Endodermal cell (in vitro differentiated cells): ENCODE results near the gene SHROOM4. TPM values are rescaled to one million over a fixed set of nuclear protein-coding genes. Genes with fewer than 3 reads are reported as not detected.

Source experiments
- DNase-seq: peaks from one replicate; pipeline ENCODE4 v3.0.0-alpha.2; 2017
- H3K27ac ChIP-seq: 2 replicates; pipeline ENCODE4 v1.5.1; 2013; ENCODE audit warnings: mild to moderate bottlenecking, low read depth, low read length, moderate library complexity
- H3K27me3 ChIP-seq: 2 replicates; pipeline ENCODE4 v1.6.1; 2013; ENCODE audit warnings: mild to moderate bottlenecking, low read length, moderate library complexity; ENCODE audit not compliant: insufficient read depth, control insufficient read depth, poor library complexity, severe bottlenecking
- H3K36me3 ChIP-seq: 2 replicates; pipeline ENCODE4 v1.7.0; 2013; ENCODE audit warnings: mild to moderate bottlenecking, low read length, moderate library complexity; ENCODE audit not compliant: control insufficient read depth, insufficient read depth
- H3K4me1 ChIP-seq: one replicate; pipeline ENCODE4 v1.7.0; 2013; ENCODE audit warnings: low read length; ENCODE audit not compliant: control insufficient read depth, insufficient read depth
- H3K4me3 ChIP-seq: 2 replicates; pipeline ENCODE4 v1.5.1; 2013; ENCODE audit warnings: mild to moderate bottlenecking, low read length, moderate library complexity
- H3K9ac ChIP-seq: 2 replicates; pipeline ENCODE4 v1.6.1; 2013; ENCODE audit warnings: mild to moderate bottlenecking, low read length, moderate library complexity; ENCODE audit not compliant: poor library complexity, severe bottlenecking; ENCODE audit errors: extremely low read depth
- H3K9me3 ChIP-seq: 2 replicates; pipeline ENCODE4 v1.6.1; 2013; ENCODE audit warnings: mild to moderate bottlenecking, low read length, moderate library complexity; ENCODE audit not compliant: control insufficient read depth
- H3K27ac Mint-ChIP-seq: 2 replicates; pipeline ENCODE4 v1.8.0; 2020; ENCODE audit warnings: mixed read lengths
- H3K27me3 Mint-ChIP-seq: 2 replicates; pipeline ENCODE4 v1.8.0; 2021; ENCODE audit warnings: mild to moderate bottlenecking, mixed read lengths; ENCODE audit not compliant: insufficient read depth
- H3K36me3 Mint-ChIP-seq: 2 replicates; pipeline ENCODE4 v1.8.0; 2020; ENCODE audit warnings: low read depth, mixed read lengths
- H3K4me1 Mint-ChIP-seq: 2 replicates; pipeline ENCODE4 v1.8.0; 2020; ENCODE audit warnings: mixed read lengths
- H3K4me3 Mint-ChIP-seq: 2 replicates; pipeline ENCODE4 v1.8.0; 2020; ENCODE audit warnings: mild to moderate bottlenecking, moderate library complexity, mixed read lengths
- H3K9me3 Mint-ChIP-seq: 2 replicates; pipeline ENCODE4 v1.8.0; 2020; ENCODE audit warnings: mild to moderate bottlenecking, mixed read lengths
- WGBS, 2 experiments: methylation state at CpG; one replicate each; pipeline versions ENCODE4 v1.1.5 to v1.1.7; 2013; ENCODE audit warnings: missing lambda C conversion rate in 2 of 2, mixed read lengths in 1 of 2; ENCODE audit not compliant: insufficient coverage in 1 of 2, insufficient read length in 1 of 2; 5-methylcytosine and 5-hydroxymethylcytosine counted together
- total RNA-seq, 2 donors: library from RNA; stranded (reverse); fragmentation: NEBNext Ultra II Directional in 1 of 2; extraction: Animal tissue kit (Norgen Biotek cat#: 25700) in 1 of 2; gene quantifications; 2 replicates in 1 of 2; 3 replicates in 1 of 2; pipeline ENCODE4 v1.2.1, GENCODE V29; 2021
- TF ChIP-seq, protein P1 (sequence below): fragments of 200-600 bp; sonication (generic); conservative IDR thresholded peaks from 2 replicates; pipeline ENCODE4 v1.5.0; 2021; ENCODE audit warnings: antibody characterized with exemption, mild to moderate bottlenecking

SHROOM4 gene
- total RNA-seq, 2 donors from 2014 or later: 17.7 to 20.5 TPM

DNA sequence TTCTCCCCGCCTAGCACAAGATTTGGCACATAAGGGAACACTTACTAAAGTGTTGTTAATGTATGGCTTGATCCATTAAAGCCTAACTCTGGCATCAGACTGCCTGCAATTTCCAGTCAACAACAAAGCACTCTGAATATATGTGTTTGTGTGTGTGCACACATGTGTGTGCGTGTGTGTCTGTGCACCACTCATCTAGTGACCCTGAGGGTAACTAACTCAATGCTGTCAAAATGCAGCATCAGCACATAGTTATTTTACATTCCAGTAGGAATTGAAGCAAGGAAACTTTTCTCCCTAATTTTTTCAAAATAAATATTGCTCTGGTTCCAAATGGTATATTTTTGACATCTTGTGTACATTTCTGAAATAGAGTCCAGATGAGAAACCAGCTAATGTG is 94.4 kb downstream of the SHROOM4 start:
- Mint-ChIP-seq H3K4me3 (no peak overlapping the region), H3K27ac (no peak overlapping the region), H3K4me1 (peaks cover 19% of the 10 kb centered on the region), H3K36me3 (peaks cover 11% of the 10 kb centered on the region), H3K9me3 (peaks cover 51% of the 10 kb centered on the region), H3K27me3 (no peaks in the 10 kb centered on the region)
- Histone ChIP-seq H3K4me1 (peaks cover 7% of the 10 kb centered on the region), H3K9ac (no peak overlapping the region), H3K4me3 (no peak overlapping the region), H3K27me3 (no peaks in the 10 kb centered on the region), H3K36me3 (no peaks in the 10 kb centered on the region), H3K27ac (no peak overlapping the region), H3K9me3 (no peaks in the 10 kb centered on the region)
- 60% methylated on average over 1 of the region's 2 CpGs; no CpG with 5 or more reads in 1 of the 2 experiments for WGBS, 2 experiments
- TF ChIP-seq, protein P1, sequence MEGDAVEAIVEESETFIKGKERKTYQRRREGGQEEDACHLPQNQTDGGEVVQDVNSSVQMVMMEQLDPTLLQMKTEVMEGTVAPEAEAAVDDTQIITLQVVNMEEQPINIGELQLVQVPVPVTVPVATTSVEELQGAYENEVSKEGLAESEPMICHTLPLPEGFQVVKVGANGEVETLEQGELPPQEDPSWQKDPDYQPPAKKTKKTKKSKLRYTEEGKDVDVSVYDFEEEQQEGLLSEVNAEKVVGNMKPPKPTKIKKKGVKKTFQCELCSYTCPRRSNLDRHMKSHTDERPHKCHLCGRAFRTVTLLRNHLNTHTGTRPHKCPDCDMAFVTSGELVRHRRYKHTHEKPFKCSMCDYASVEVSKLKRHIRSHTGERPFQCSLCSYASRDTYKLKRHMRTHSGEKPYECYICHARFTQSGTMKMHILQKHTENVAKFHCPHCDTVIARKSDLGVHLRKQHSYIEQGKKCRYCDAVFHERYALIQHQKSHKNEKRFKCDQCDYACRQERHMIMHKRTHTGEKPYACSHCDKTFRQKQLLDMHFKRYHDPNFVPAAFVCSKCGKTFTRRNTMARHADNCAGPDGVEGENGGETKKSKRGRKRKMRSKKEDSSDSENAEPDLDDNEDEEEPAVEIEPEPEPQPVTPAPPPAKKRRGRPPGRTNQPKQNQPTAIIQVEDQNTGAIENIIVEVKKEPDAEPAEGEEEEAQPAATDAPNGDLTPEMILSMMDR: no peak
- DNase-seq: no peak

DNA sequence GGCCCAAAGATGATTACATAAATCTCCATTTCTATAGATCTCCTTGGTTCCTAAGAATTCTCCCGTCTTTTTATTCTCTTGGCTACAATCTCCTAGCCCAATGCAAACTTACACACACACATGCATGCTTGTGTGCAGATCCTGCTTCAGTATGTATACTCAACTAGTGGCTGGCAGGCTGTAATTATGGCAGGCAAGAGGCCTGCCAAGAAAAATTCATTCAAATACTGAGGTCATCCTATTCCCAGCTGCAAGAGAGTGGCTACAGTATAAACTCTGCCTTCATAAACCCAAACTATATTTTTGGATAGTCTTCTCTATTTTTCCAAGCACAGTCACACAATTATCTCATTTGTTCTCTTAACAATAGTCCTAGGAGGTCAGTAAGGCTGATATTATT is 95.2 kb downstream of the SHROOM4 start:
- TF ChIP-seq, protein P1: no peak
- Histone ChIP-seq H3K27me3 (no peaks in the 10 kb centered on the region), H3K4me3 (no peak overlapping the region), H3K9ac (no peak overlapping the region), H3K4me1 (peaks cover 7% of the 10 kb centered on the region), H3K27ac (no peak overlapping the region), H3K9me3 (no peaks in the 10 kb centered on the region), H3K36me3 (no peaks in the 10 kb centered on the region)
- Mint-ChIP-seq H3K4me3 (no peak overlapping the region), H3K4me1 (peaks cover 17% of the 10 kb centered on the region), H3K27ac (no peak overlapping the region), H3K36me3 (peaks cover 11% of the 10 kb centered on the region), H3K9me3 (peaks cover 49% of the 10 kb centered on the region), H3K27me3 (no peaks in the 10 kb centered on the region)
- DNase-seq: no peak
- WGBS, 2 experiments: 71% methylated on average over 1 of the region's 1 CpG; no CpG with 5 or more reads in 1 of the 2 experiments

DNA sequence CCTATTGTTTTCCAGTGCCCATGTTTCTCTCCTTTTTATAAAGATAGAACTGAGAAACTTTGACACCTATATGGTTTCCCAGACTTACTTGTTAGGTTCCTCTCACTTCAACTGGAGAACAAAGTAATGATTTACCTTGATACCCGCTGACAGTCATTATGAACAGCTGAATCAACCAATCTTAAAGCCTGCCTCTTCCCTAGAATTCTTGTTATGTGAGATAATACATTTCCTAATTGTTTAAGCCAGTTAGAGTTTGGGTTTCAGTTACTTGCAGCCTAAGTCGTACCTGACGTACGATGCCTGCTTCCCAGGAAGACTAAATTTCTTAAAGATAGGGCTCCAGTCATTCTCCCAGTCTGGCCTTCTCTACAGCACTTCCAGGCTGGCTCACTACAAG is 97.3 kb downstream of the SHROOM4 start:
- H3K4me1 ChIP-seq: no peaks in the 10 kb centered on the region
- H3K27ac ChIP-seq: no peak overlapping the region
- Mint-ChIP-seq H3K36me3 (peaks cover 11% of the 10 kb centered on the region), H3K27me3 (no peaks in the 10 kb centered on the region), H3K9me3 (peaks cover 41% of the 10 kb centered on the region), H3K4me3 (no peak overlapping the region), H3K27ac (no peak overlapping the region), H3K4me1 (peaks cover 3% of the 10 kb centered on the region)
- H3K9ac ChIP-seq: no peak overlapping the region
- no peaks in the 10 kb centered on the region for H3K36me3 ChIP-seq
- H3K9me3 ChIP-seq: no peaks in the 10 kb centered on the region
- H3K4me3 ChIP-seq: no peak overlapping the region
- TF ChIP-seq, protein P1: no peak
- DNase-seq: no peak
- WGBS, 2 experiments: 97% methylated on average over 4 of the region's 4 CpGs; no CpG with 5 or more reads in 1 of the 2 experiments
- H3K27me3 ChIP-seq: no peaks in the 10 kb centered on the region
